Cortex of kidney (tissue), 1 donor: Measurements from ENCODE around the gene JSRP1.

Experiments
- DNase-seq: peaks from one replicate; lab custom pipeline; 2025; lab: John Stamatoyannopoulos, UW

Gene JSRP1

GRCh38 chr19:2232286-2233151 lies 23.7 kb downstream of the JSRP1 start:
- no peak for DNase-seq

GRCh38 chr19:2231621-2232221 lies 24.5 kb downstream of the JSRP1 start:
- DNase-seq: no peak

DNA sequence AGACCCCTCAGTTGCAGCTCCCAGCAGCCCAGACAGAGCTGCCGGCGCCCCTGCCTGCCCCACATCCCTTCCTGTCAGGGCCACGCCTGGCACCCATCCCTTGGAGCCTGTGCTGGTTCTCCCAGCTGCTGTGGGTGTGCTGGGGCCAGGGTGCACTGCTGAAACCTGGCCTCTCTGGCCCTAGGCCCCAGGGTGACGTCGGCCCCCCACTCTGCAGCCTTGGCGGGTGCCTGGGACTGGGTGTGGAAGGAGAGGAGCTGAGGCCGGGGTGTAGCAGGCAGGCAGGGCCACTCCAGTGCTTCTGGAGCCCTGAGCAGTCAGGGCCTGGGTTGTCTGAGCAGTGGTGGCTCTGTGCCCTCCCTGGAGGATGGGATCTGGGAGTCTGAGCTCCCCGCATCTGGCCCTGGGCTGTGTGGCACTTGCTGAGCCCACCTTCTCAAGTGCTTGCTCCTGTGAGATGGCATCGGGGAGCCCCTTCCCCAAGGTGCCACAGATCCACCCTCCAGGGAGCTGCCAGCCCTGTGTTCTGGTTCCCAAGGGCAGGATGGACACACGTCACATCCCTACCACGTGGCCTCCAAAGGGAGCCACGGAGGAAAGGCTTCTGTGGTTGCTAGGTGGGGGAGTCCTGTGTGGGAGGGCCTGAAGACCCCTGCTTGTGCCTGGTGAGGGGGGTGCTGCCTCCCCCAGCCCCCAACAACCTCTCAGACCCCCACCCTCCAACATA lies 25.2 kb downstream of the JSRP1 start:
- no peak for DNase-seq

DNA sequence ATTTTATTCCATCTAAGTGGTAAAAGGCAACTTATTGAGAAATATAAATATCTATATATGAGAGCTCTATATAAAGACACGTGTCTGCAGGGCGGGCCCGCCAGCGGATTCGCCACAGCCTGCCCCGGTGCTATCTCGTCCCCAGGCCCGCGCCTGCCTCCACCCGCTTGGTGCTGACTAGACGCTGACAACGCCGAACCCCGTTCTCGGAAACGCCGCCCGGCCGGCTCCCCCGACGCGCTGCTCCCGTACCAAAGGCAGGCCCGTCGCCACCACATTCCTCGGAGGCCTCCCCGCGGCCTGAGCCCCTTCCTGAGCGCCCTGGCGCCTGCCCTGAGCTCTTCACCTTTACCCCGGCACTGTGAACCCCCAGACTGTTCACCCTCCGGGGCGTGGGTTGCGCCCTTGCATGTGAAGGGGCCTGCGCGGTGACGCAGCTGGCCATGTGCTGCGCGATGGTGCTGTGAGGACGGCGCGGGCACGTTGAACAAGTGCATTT lies 26.1 kb downstream of the JSRP1 start:
- DNase-seq: no peak

DNA sequence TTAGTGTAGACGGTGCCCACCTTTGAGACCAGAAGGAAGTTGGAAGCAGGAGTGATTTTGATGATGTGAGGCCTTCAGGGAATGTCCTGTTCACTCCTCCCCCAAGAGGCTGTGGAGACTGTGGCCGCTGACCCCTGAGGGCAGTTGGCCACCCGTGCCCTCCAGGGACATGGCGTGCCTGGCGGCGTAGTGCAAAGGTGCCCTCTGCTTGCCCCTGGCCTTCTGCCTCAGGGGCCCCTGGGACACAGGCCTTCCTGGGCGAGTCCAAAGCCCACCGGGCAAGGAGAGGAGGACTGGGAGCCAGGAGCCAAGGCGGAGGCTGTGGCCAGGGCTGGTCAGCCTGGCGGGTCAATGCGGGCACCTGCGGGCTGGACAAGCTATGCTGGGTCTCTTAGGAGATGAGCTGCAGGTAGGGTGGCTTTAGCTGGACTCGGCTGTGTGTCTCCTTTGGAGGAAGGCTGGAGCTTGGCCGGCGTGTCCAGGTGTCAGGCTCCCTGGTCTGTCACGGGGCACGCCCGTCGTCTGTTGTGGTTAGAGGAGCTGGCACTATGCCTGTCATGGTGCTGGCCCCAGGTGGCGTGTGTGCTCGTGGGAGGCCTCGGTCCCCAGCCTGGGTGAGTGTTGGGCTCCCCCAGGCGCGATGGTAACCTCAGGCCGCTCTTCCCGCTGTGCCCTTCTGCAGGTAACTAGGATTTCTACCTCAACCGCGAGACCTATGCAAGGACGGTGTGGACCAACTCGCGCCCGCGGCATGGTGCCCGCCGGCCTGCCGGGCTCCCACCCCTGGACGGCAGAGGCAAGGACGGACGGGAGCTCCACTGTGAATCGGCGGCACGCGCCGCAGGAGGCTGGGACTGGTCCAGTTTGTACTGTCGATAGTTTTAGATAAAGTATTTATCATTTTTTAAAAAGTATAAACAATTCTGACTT lies 26.8 kb downstream of the JSRP1 start:
- DNase-seq: no peak

DNA sequence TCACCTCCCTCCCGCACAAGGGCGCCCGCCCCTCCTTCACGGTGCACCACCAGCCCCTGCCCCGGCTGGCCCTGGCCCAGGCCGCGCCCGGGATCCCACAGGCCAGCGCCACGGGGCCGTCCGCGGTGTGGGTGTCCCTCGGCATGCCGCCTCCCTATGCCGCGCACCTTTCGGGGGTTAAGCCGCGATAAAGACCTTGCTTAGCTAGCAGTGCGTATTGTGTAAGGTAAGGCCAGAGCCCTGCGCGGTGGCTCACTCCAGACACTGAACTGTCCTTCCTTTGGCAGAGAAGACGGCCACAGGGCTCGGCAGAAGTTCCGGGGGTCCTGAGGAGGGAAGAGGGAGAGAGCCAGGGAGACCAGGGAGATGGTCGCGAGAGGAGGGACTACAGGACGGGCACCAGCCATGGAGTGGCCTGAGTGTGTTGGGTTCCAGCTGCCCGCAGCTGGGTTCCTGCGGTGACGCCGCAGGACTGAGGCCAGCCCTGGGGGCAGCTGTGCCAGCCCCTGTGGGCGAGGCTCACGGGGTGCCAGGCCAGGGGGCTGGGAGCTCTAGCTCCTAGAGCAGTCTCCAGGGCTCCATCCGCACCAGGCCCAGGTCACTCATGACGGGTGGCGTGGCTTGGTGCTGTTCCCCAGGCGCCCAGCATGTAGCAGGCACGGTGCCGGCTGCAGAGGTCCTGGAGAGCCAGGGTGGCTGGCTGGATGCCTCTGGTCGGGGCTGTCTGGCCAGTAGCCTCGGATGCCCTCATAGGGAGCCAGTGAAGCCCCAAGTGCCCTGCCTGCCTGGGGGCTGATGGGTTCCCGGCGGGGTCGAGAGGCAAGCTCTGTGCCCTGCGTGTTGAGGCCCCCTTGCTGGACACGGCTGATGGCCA lies 27.8 kb downstream of the JSRP1 start:
- no peak for DNase-seq

DNA sequence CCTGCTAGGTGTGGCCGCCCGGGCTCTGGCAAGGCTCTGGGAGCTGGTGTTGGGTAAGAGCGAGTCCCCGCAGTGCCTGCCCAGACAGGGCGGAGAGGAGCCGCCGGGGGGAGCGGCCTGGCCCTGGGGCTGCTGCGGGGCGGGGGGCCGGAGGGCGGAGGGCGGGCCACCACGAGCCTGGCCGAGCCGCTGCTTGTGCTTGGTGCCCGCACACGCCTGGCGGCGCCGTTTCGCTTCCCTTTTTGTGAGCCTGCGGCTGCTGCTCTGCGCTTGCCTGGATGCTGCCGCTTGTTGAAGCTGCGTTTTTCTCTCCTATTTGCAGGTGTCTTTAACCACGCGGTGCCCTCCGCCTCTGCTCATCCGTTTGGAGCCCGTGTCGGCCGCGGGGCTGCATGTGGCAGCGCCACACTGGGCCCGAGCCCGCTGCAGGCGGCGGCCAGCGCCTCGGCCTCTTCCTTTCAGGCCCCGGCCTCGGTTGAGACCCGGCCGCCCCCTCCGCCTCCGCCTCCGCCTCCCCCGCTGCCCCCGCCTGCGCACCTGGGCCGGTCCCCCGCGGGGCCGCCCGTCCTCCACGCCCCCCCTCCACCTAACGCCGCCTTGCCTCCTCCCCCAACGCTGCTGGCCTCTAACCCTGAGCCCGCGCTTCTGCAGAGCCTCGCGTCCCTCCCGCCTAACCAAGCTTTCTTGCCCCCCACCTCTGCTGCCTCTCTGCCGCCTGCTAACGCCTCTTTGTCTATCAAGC lies 28.6 kb downstream of the JSRP1 start:
- no peak for DNase-seq

GRCh38 chr19:2226840-2227360 lies 29.3 kb downstream of the JSRP1 start:
- DNase-seq: no peak

GRCh38 chr19:2226051-2226839 lies 30.0 kb downstream of the JSRP1 start:
- no peak for DNase-seq

GRCh38 chr19:2225415-2226050 lies 30.7 kb downstream of the JSRP1 start:
- no peak for DNase-seq

- DNase-seq: no peak
Observed at GRCh38 chr19:2224754-2225349, 31.4 kb downstream of the JSRP1 start.

GRCh38 chr19:2223959-2224358 lies 32.3 kb downstream of the JSRP1 start:
- no peak for DNase-seq

DNA sequence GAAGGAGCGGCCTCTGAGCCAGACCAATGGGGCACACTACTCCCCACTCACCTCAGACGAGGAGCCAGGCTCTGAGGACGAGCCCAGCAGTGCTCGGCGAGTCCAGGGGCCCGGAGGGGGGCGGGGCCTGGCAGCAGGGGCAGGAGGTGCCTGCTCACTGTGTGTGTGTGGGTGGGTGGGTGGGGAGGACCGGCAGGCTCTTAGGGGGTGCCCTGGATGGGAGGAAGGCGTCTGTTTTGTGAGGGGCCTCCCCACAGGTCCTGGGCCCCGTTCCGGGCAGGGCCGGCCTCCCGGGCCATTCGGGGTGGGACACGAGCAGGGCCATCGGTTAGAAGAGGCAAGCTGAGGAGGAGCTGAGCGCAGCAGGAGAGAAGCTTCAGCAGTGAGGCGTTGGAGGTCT lies 32.8 kb downstream of the JSRP1 start:
- no peak for DNase-seq

DNA sequence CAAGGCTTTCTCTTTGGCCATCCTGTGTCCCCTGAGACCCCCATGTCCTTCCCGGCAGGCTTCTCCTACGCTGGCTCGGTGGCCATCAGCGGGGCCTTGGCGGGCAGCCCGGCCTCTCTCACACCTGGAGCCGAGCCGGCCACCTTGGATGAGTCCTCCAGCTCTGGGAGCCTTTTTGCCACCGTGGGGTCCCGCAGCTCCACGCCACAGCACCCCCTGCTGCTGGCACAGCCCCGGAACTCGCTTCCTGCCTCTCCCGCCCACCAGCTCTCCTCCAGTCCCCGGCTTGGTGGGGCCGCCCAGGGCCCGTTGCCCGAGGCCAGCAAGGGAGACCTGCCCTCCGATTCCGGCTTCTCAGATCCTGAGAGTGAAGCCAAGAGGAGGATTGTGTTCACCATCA lies 34.3 kb downstream of the JSRP1 start:
- no peak for DNase-seq

GRCh38 chr19:2221250-2221831 lies 34.9 kb downstream of the JSRP1 start:
- DNase-seq: no peak

DNA sequence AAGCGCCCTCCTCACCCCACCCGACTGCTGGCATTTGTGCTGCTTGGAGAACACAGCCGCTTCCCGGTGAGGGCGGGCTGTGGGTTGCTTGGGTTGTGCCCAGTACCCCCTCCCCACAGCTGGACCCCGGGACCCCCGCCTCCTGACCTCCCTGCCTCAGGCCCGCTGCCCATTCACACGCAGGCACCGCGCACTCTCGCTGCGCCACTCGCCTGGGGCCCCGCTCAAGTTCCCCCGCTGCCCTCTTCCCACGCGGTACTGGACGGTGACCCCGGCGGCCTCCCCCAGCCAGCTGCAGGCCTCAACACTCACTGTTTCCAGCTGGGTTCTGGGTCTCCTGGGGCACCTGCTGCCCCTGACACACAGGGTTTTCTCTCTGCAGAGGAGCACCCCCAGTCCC lies 36.5 kb downstream of the JSRP1 start:
- DNase-seq: no peak

GRCh38 chr19:2217591-2217990 lies 38.6 kb downstream of the JSRP1 start:
- no peak for DNase-seq
